ENCODE results near the gene DYNC2I2. TPM values are rescaled to one million over a fixed set of nuclear protein-coding genes. Genes with fewer than 3 reads are reported as not detected.

The DYNC2I2 gene
- 1 to 10 TPM; 4.3 to 4.6 TPM for total RNA-seq
- 1 to 10 TPM; 1.7 to 2.4 TPM for polyA plus RNA-seq

DNA sequence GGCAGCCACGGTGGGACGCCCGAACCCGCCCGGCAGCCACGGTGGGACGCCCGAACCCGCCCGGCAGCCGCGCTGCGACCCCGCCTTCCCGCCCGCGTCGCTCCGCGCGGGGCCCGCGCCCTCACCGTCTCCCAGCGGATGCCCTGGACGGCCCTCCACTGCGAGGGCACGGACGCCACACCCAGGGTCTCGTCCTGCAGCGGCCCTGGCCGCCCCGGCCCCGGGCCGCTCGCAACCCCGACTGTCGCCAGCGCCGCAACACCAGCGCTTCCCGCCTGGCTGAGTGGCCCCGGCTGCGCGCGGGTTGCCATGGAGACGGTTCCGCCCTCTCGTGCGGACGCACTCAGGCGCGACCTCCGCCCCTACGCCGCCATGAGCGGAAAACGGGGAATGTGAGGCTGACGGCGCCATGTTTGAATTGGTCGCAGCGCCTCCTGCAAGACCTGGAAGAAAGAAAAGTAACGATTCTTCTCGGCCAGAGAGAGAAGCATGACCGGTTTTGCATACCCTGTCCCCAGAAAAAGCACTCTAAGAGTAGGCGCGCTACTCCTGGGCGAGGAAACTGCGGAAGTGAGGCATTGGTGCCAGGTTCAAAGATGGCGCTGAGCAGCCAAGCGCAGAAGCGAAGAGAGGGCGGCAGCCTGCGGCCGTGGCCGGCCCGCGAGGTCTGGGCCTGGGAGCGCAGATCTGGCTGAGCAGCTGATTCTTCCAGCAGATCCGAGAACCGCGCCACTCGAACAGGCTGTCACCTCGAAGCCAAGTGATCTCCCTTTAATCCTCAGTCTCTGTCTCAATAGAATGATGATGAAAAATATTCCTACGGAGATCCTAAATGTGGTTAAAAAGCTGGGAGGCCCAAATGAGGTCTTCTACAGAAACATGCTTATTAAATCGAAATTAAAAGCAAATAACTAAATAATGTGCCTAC lies at the start of gene DYNC2I2:
DYNC2I2 (minus strand) TSS at position 432 of the 928 bp plus-strand sequence; CDS start at position 311, 121 bp downstream.
- Mint-ChIP-seq H3K9me3 (no peaks in the 10 kb centered on the region), H3K36me3 (peaks cover 0 to 2% of the 10 kb centered on the region in 2 donors), H3K27me3 (no peaks in the 10 kb centered on the region), H3K4me1 (peaks cover 2 to 15% (median 6%) of the 10 kb centered on the region in 4 donors), H3K27ac (peak within 1 kb of the TSS; percentile 95 to 100 (median 99)), H3K4me3 (peak within 1 kb of the TSS; percentile 91 to 98 (median 94))
- intact Hi-C loops (cut with micrococcal nuclease) = loop anchor here (1.0 to 2.0 kb wide), 7 partner anchors 28 to 292 kb away; partner anchors contain the start of genes GLE1, SET, TBC1D13 and ZDHHC12
- Histone ChIP-seq H3K4me3 (ENCODE audit: low read length in 2 of 2) (peak within 1 kb of the TSS; percentile 95 to 98), H3K9me3 (ENCODE audit: control insufficient read depth in 1 of 2, low read length in 2 of 2) (no peaks in the 10 kb centered on the region), H3K36me3 (ENCODE audit: insufficient read depth, low read length) (no peaks in the 10 kb centered on the region), H3K27me3 (ENCODE audit: insufficient read depth, low read length) (no peaks in the 10 kb centered on the region), H3K4me1 (ENCODE audit: insufficient read depth, low read length) (peaks cover 8% of the 10 kb centered on the region), H3K27ac (ENCODE audit: low read depth, low read length) (peak within 1 kb of the TSS; percentile 95)
- peak; percentile 95 to 96 (median 96) for DNase-seq
- ChIA-PET CTCF (ENCODE audit: partially characterized antibody) (interaction anchor here (0.6 kb wide), 1 partner anchor 9 kb away, joined by 3 read pairs; no protein-coding TSS in a partner anchor), POLR2A (ENCODE audit: partially characterized antibody) (interaction anchor here (0.6 to 2.5 kb wide), 8 partner anchors 13 to 162 kb away, joined by 3 to 24 read pairs (median 6); partner anchors contain the start of genes ENDOG, SET, SPTAN1 and ZDHHC12)

- Histone ChIP-seq H3K27me3 (ENCODE audit: insufficient read depth, low read length) (no peaks in the 10 kb centered on the region), H3K4me1 (ENCODE audit: insufficient read depth, low read length) (peaks cover 10% of the 10 kb centered on the region), H3K4me3 (ENCODE audit: low read length in 2 of 2) (no peak overlapping the region), H3K9me3 (ENCODE audit: control insufficient read depth in 1 of 2, low read length in 2 of 2) (no peaks in the 10 kb centered on the region), H3K27ac (ENCODE audit: low read depth, low read length) (no peak overlapping the region), H3K36me3 (ENCODE audit: insufficient read depth, low read length) (no peaks in the 10 kb centered on the region)
- Mint-ChIP-seq H3K4me1 (peaks cover 2 to 18% (median 11%) of the 10 kb centered on the region in 4 donors), H3K9me3 (peaks cover 0 to 2% (median 0%) of the 10 kb centered on the region in 8 donors), H3K27me3 (no peaks in the 10 kb centered on the region), H3K36me3 (no peaks in the 10 kb centered on the region), H3K4me3 (no peak overlapping the region), H3K27ac (peak overlapping the region in 3 of 7 donors; percentile 18 to 55 (median 19))
- ChIA-PET CTCF (ENCODE audit: partially characterized antibody) (no interaction called here), POLR2A (ENCODE audit: partially characterized antibody) (interaction anchor here (1.7 to 2.1 kb wide), 2 partner anchors 9 to 15 kb away, joined by 5 read pairs; no protein-coding TSS in a partner anchor)
- intact Hi-C loops (cut with micrococcal nuclease) = no loop called here
- no peak for DNase-seq
Observed at GRCh38 chr9:128706045-128706444, 49.4 kb upstream of the DYNC2I2 start.

DNA sequence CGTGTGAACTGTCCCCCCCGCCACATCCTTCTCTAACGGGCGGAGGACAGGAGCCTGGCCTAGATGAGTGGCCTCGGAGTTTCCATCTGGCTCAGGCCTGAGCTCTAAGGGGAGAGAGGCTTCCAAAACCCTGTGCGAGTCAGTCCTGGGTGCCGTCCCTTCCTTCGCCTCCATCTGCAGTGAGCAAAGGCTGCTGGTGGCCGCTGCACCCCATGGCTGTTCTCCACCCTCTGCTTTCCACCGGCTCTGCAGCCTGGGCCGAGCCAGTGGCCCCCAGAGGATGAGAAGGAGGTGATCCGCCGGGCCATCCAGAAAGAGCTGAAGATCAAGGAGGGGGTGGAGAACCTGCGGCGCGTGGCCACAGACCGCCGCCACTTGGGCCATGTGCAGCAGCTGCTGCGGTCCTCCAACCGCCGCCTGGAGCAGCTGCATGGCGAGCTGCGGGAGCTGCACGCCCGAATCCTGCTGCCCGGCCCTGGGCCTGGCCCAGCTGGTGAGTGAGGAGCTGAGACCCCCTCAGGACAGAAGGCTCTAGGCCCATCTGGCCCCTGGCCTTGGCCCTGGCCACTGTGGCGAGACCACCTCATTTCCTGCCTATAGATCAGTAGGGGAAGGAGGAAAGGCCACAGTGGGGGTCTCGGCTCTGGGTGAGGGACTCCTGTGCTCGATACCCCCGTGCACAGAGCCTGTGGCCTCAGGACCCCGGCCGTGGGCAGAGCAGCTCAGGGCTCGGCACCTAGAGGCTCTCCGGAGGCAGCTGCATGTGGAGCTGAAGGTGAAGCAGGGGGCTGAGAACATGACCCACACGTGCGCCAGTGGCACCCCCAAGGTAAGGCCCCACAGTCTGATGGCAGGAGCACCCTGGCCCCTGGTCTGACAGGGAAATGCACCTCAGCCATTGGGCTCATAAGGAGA lies 48.7 kb upstream of the DYNC2I2 start:
- intact Hi-C loops (cut with micrococcal nuclease) = no loop called here
- ChIA-PET CTCF (ENCODE audit: partially characterized antibody) (interaction anchor here (0.7 kb wide), 2 partner anchors 34 to 102 kb away, joined by 3 read pairs; no protein-coding TSS in a partner anchor), POLR2A (ENCODE audit: partially characterized antibody) (interaction anchor here (1.7 to 2.1 kb wide), 2 partner anchors 10 to 14 kb away, joined by 5 read pairs; no protein-coding TSS in a partner anchor)
- peak overlapping the region in 1 of 7 donors; percentile 19 for H3K27ac Mint-ChIP-seq
- H3K4me1 Mint-ChIP-seq = peaks cover 2 to 19% (median 11%) of the 10 kb centered on the region in 4 donors
- no peak overlapping the region for H3K27ac ChIP-seq (ENCODE audit: low read depth, low read length)
- H3K9me3 ChIP-seq (ENCODE audit: control insufficient read depth in 1 of 2, low read length in 2 of 2) = no peaks in the 10 kb centered on the region
- H3K4me3 ChIP-seq (ENCODE audit: low read length in 2 of 2) = no peak overlapping the region
- H3K27me3 ChIP-seq (ENCODE audit: insufficient read depth, low read length) = no peaks in the 10 kb centered on the region
- peaks cover 0 to 2% (median 0%) of the 10 kb centered on the region in 8 donors for H3K9me3 Mint-ChIP-seq
- H3K36me3 Mint-ChIP-seq = no peaks in the 10 kb centered on the region
- H3K27me3 Mint-ChIP-seq = no peaks in the 10 kb centered on the region
- no peak overlapping the region for H3K4me3 Mint-ChIP-seq
- no peak for DNase-seq
- no peaks in the 10 kb centered on the region for H3K36me3 ChIP-seq (ENCODE audit: insufficient read depth, low read length)
- peaks cover 10% of the 10 kb centered on the region for H3K4me1 ChIP-seq (ENCODE audit: insufficient read depth, low read length)

- no peak for DNase-seq
- Histone ChIP-seq H3K36me3 (ENCODE audit: insufficient read depth, low read length) (no peaks in the 10 kb centered on the region), H3K27ac (ENCODE audit: low read depth, low read length) (no peak overlapping the region), H3K27me3 (ENCODE audit: insufficient read depth, low read length) (no peaks in the 10 kb centered on the region), H3K4me3 (ENCODE audit: low read length in 2 of 2) (no peak overlapping the region), H3K4me1 (ENCODE audit: insufficient read depth, low read length) (peaks cover 10% of the 10 kb centered on the region), H3K9me3 (ENCODE audit: control insufficient read depth in 1 of 2, low read length in 2 of 2) (no peaks in the 10 kb centered on the region)
- H3K4me1 Mint-ChIP-seq = peaks cover 2 to 19% (median 11%) of the 10 kb centered on the region in 4 donors
- no peaks in the 10 kb centered on the region for H3K36me3 Mint-ChIP-seq
- H3K4me3 Mint-ChIP-seq = peak overlapping the region in 7 of 8 donors; percentile 13 to 59 (median 39)
- H3K9me3 Mint-ChIP-seq = peaks cover 0 to 2% (median 0%) of the 10 kb centered on the region in 8 donors
- peak overlapping the region in 1 of 7 donors; percentile 30 for H3K27ac Mint-ChIP-seq
- H3K27me3 Mint-ChIP-seq = no peaks in the 10 kb centered on the region
- CTCF ChIA-PET (ENCODE audit: partially characterized antibody) = interaction anchor here (0.7 kb wide), 2 partner anchors 35 to 101 kb away, joined by 3 read pairs; no protein-coding TSS in a partner anchor
- intact Hi-C loops (cut with micrococcal nuclease) = no loop called here
- POLR2A ChIA-PET (ENCODE audit: partially characterized antibody) = interaction anchor here (1.2 kb wide), 1 partner anchor 19 kb away, joined by 5 read pairs; the partner anchor contains the start of gene ZDHHC12
Observed at GRCh38 chr9:128704356-128704670, 47.7 kb upstream of the DYNC2I2 start.

- Histone ChIP-seq H3K4me3 (ENCODE audit: low read length in 2 of 2) (no peak overlapping the region), H3K36me3 (ENCODE audit: insufficient read depth, low read length) (no peaks in the 10 kb centered on the region), H3K27me3 (ENCODE audit: insufficient read depth, low read length) (no peaks in the 10 kb centered on the region), H3K9me3 (ENCODE audit: control insufficient read depth in 1 of 2, low read length in 2 of 2) (no peaks in the 10 kb centered on the region), H3K4me1 (ENCODE audit: insufficient read depth, low read length) (peaks cover 10% of the 10 kb centered on the region), H3K27ac (ENCODE audit: low read depth, low read length) (peak overlapping the region; percentile 38)
- Mint-ChIP-seq H3K4me1 (peaks cover 2 to 19% (median 11%) of the 10 kb centered on the region in 4 donors), H3K27me3 (no peaks in the 10 kb centered on the region), H3K4me3 (peak overlapping the region; percentile 61 to 83 (median 76)), H3K27ac (peak overlapping the region in 4 of 7 donors; percentile 52 to 94 (median 70)), H3K36me3 (no peaks in the 10 kb centered on the region), H3K9me3 (peaks cover 0 to 2% (median 0%) of the 10 kb centered on the region in 8 donors)
- ChIA-PET POLR2A (ENCODE audit: partially characterized antibody) (interaction anchor here (1.2 kb wide), 1 partner anchor 20 kb away, joined by 5 read pairs; the partner anchor contains the start of gene ZDHHC12), CTCF (ENCODE audit: partially characterized antibody) (no interaction called here)
- intact Hi-C loops (cut with micrococcal nuclease) = loop anchor here (2.0 kb wide), 1 partner anchor 15 kb away; the partner anchor contains the start of gene SET
- no peak for DNase-seq
Observed at GRCh38 chr9:128703616-128704355, 47.1 kb upstream of the DYNC2I2 start.

Measured in CD4-positive, alpha-beta memory T cell (primary cell).